ENCODE measurements around the gene STX1B. TPM values are rescaled to one million over a fixed set of nuclear protein-coding genes. Genes with fewer than 3 reads are reported as not detected.
A peak's percentile ranks its signal among the peaks of the same experiment; 100 is the strongest.

The STX1B gene
- total and polyA plus RNA-seq, 10 donors = 0.29 to 4.2 (median 1.5) TPM

- intact Hi-C loops (cut with DNase I; ENCODE audit: low total_unique reads) = no loop called here
- H3K9me3 ChIP-seq = no peaks in the 10 kb centered on the region
- peaks cover 14 to 44% (median 28%) of the 10 kb centered on the region in 6 donors for H3K4me1 ChIP-seq
- H3K27ac ChIP-seq = peak overlapping the region in 7 of 8 donors; percentile 94 to 99 (median 97)
- H3K27me3 ChIP-seq (replicated peaks in 1 of 7) = no peaks in the 10 kb centered on the region
- no peak overlapping the region for H3K4me3 ChIP-seq
- TF ChIP-seq POLR2AphosphoS5 (IDR thresholded peaks at IDR 0.05) (no peak), CTCF (IDR thresholded peaks at IDR 0.05 in 8 of 11, conservative IDR thresholded peaks at IDR 0.05 in 3 of 11) (no peak)
- DNase-seq = no peak
- 85 to 95% (median 92%) methylated on average over 4 of the region's 4 CpGs for WGBS, 5 donors
- peaks cover 0 to 20% (median 14%) of the 10 kb centered on the region in 6 donors for H3K36me3 ChIP-seq
These were observed 20.8 kb upstream of the STX1B start for GRCh38 chr16:31031276-31031675.

GRCh38 chr16:31029272-31029671, 18.8 kb upstream of the STX1B start:
- TF ChIP-seq POLR2A (IDR thresholded peaks at IDR 0.05) (no peak), POLR2AphosphoS5 (IDR thresholded peaks at IDR 0.05) (no peak), CTCF (IDR thresholded peaks at IDR 0.05 in 8 of 11, conservative IDR thresholded peaks at IDR 0.05 in 3 of 11) (no peak)
- peaks cover 5 to 38% (median 20%) of the 10 kb centered on the region in 6 donors for H3K4me1 ChIP-seq
- intact Hi-C loops (cut with DNase I; ENCODE audit: low total_unique reads) = no loop called here
- 84 to 94% (median 91%) methylated on average over 5 of the region's 5 CpGs for WGBS, 5 donors
- H3K36me3 ChIP-seq = peaks cover 0 to under 1% (median 0%) of the 10 kb centered on the region in 6 donors
- no peaks in the 10 kb centered on the region for H3K9me3 ChIP-seq
- H3K4me3 ChIP-seq = no peak overlapping the region
- H3K27ac ChIP-seq = no peak overlapping the region
- no peaks in the 10 kb centered on the region for H3K27me3 ChIP-seq (replicated peaks in 1 of 7)
- DNase-seq = no peak

GRCh38 chr16:31025339-31025738, 14.9 kb upstream of the STX1B start:
- peak overlapping the region in 2 of 8 donors; percentile 5 to 50 for H3K27ac ChIP-seq
- H3K4me3 ChIP-seq = no peak overlapping the region
- intact Hi-C loops (cut with DNase I; ENCODE audit: low total_unique reads) = no loop called here
- peaks cover 0 to 32% (median 17%) of the 10 kb centered on the region in 6 donors for H3K4me1 ChIP-seq
- H3K27me3 ChIP-seq (replicated peaks in 1 of 7) = no peaks in the 10 kb centered on the region
- TF ChIP-seq CTCF (IDR thresholded peaks at IDR 0.05 in 8 of 11, conservative IDR thresholded peaks at IDR 0.05 in 3 of 11) (no peak), POLR2AphosphoS5 (IDR thresholded peaks at IDR 0.05) (no peak), POLR2A (IDR thresholded peaks at IDR 0.05) (no peak)
- no peaks in the 10 kb centered on the region for H3K36me3 ChIP-seq
- DNase-seq = no peak
- no peaks in the 10 kb centered on the region for H3K9me3 ChIP-seq
- WGBS, 5 donors = 59 to 83% (median 68%) methylated on average over 5 of the region's 5 CpGs

- Histone ChIP-seq H3K27ac (peak overlapping the region in 6 of 8 donors; percentile 38 to 83 (median 62)), H3K27me3 (replicated peaks in 1 of 7) (no peaks in the 10 kb centered on the region), H3K4me1 (peaks cover 0 to 27% (median 16%) of the 10 kb centered on the region in 6 donors), H3K36me3 (no peaks in the 10 kb centered on the region), H3K4me3 (no peak overlapping the region), H3K9me3 (no peaks in the 10 kb centered on the region)
- WGBS, 5 donors = 80 to 89% (median 86%) methylated on average over 6 of the region's 6 CpGs
- no peak for TF ChIP-seq POLR2AphosphoS5 (IDR thresholded peaks at IDR 0.05)
- intact Hi-C loops (cut with DNase I; ENCODE audit: low total_unique reads) = no loop called here
- no peak for DNase-seq
These were observed 13.3 kb upstream of the STX1B start for GRCh38 chr16:31023627-31024226.
